ENCODE results near the gene ARHGAP31. TPM values are rescaled to one million over a fixed set of nuclear protein-coding genes. Genes with fewer than 3 reads are reported as not detected.
A peak's percentile ranks its signal among the peaks of the same experiment; 100 is the strongest.

ARHGAP31 gene
- total and polyA plus RNA-seq, 2 donors (not counting 1 experiment from before 2014, with no cell fraction given): 3.5 to 8.1 TPM

GRCh38 chr3:119338754-119339153 lies 44.6 kb downstream of the ARHGAP31 start:
- Histone ChIP-seq H3K36me3 (ENCODE audit: control insufficient read depth, insufficient read depth, low read length) (no peaks in the 10 kb centered on the region), H3K27me3 (ENCODE audit: control insufficient read depth, insufficient read depth, low read length) (no peaks in the 10 kb centered on the region), H3K9me3 (ENCODE audit: control insufficient read depth, insufficient read depth, low read depth, low read length) (no peaks in the 10 kb centered on the region), H4K20me1 (ENCODE audit: control insufficient read depth, extremely low read depth, insufficient read depth, low read length) (no peaks in the 10 kb centered on the region), H2AFZ (ENCODE audit: low read length) (no peak overlapping the region), H3K4me3 (replicated peaks in 1 of 4; ENCODE audit: control extremely low read depth in 1 of 4, insufficient read depth in 1 of 4, low read depth in 3 of 4, low read length in 4 of 4) (no peak overlapping the region), H3K27ac (ENCODE audit: insufficient read depth, low read length) (no peak overlapping the region), H3K79me2 (ENCODE audit: control insufficient read depth, insufficient read depth, low read length) (no peaks in the 10 kb centered on the region), H3K4me2 (ENCODE audit: extremely low read depth, insufficient read depth, low read length) (no peak overlapping the region), H3K9ac (ENCODE audit: insufficient read depth, low read length) (no peak overlapping the region), H3K4me1 (ENCODE audit: control insufficient read depth, extremely low read depth, insufficient read depth, low read length) (no peaks in the 10 kb centered on the region)
- TF ChIP-seq EZH2 (IDR thresholded peaks at IDR 0.05; ENCODE audit: low read length, missing control alignments): no peak
- no peak for TF ChIP-seq CTCF (conservative IDR thresholded peaks at IDR 0.05 in 1 of 2, IDR thresholded peaks at IDR 0.05 in 1 of 2; ENCODE audit: low read depth in 1 of 2, low read length in 2 of 2)
- peak in 1 of 2 donors; percentile 44 for DNase-seq (ENCODE audit: low read depth in 2 of 2)

GRCh38 chr3:119340014-119340413 lies 45.8 kb downstream of the ARHGAP31 start:
- H3K4me3 ChIP-seq (replicated peaks in 1 of 4; ENCODE audit: control extremely low read depth in 1 of 4, insufficient read depth in 1 of 4, low read depth in 3 of 4, low read length in 4 of 4): no peak overlapping the region
- TF ChIP-seq EZH2 (IDR thresholded peaks at IDR 0.05; ENCODE audit: low read length, missing control alignments) (no peak), CTCF (conservative IDR thresholded peaks at IDR 0.05 in 1 of 2, IDR thresholded peaks at IDR 0.05 in 1 of 2; ENCODE audit: low read depth in 1 of 2, low read length in 2 of 2) (no peak)
- H4K20me1 ChIP-seq (ENCODE audit: control insufficient read depth, extremely low read depth, insufficient read depth, low read length): no peaks in the 10 kb centered on the region
- H3K27ac ChIP-seq (ENCODE audit: insufficient read depth, low read length): no peak overlapping the region
- no peaks in the 10 kb centered on the region for H3K79me2 ChIP-seq (ENCODE audit: control insufficient read depth, insufficient read depth, low read length)
- H2AFZ ChIP-seq (ENCODE audit: low read length): no peak overlapping the region
- H3K36me3 ChIP-seq (ENCODE audit: control insufficient read depth, insufficient read depth, low read length): no peaks in the 10 kb centered on the region
- H3K27me3 ChIP-seq (ENCODE audit: control insufficient read depth, insufficient read depth, low read length): no peaks in the 10 kb centered on the region
- H3K9me3 ChIP-seq (ENCODE audit: control insufficient read depth, insufficient read depth, low read depth, low read length): no peaks in the 10 kb centered on the region
- no peaks in the 10 kb centered on the region for H3K4me1 ChIP-seq (ENCODE audit: control insufficient read depth, extremely low read depth, insufficient read depth, low read length)
- H3K4me2 ChIP-seq (ENCODE audit: extremely low read depth, insufficient read depth, low read length): no peak overlapping the region
- no peak for DNase-seq (ENCODE audit: low read depth in 2 of 2)
- H3K9ac ChIP-seq (ENCODE audit: insufficient read depth, low read length): no peak overlapping the region

- H3K9ac ChIP-seq (ENCODE audit: insufficient read depth, low read length): no peak overlapping the region
- TF ChIP-seq EZH2 (IDR thresholded peaks at IDR 0.05; ENCODE audit: low read length, missing control alignments) (no peak), CTCF (conservative IDR thresholded peaks at IDR 0.05 in 1 of 2, IDR thresholded peaks at IDR 0.05 in 1 of 2; ENCODE audit: low read depth in 1 of 2, low read length in 2 of 2) (no peak)
- H3K4me1 ChIP-seq (ENCODE audit: control insufficient read depth, extremely low read depth, insufficient read depth, low read length): no peaks in the 10 kb centered on the region
- H3K9me3 ChIP-seq (ENCODE audit: control insufficient read depth, insufficient read depth, low read depth, low read length): no peaks in the 10 kb centered on the region
- H3K4me2 ChIP-seq (ENCODE audit: extremely low read depth, insufficient read depth, low read length): no peak overlapping the region
- no peak overlapping the region for H2AFZ ChIP-seq (ENCODE audit: low read length)
- no peak for DNase-seq (ENCODE audit: low read depth in 2 of 2)
- H3K27me3 ChIP-seq (ENCODE audit: control insufficient read depth, insufficient read depth, low read length): no peaks in the 10 kb centered on the region
- no peaks in the 10 kb centered on the region for H3K36me3 ChIP-seq (ENCODE audit: control insufficient read depth, insufficient read depth, low read length)
- H3K79me2 ChIP-seq (ENCODE audit: control insufficient read depth, insufficient read depth, low read length): no peaks in the 10 kb centered on the region
- no peaks in the 10 kb centered on the region for H4K20me1 ChIP-seq (ENCODE audit: control insufficient read depth, extremely low read depth, insufficient read depth, low read length)
- no peak overlapping the region for H3K27ac ChIP-seq (ENCODE audit: insufficient read depth, low read length)
- no peak overlapping the region for H3K4me3 ChIP-seq (replicated peaks in 1 of 4; ENCODE audit: control extremely low read depth in 1 of 4, insufficient read depth in 1 of 4, low read depth in 3 of 4, low read length in 4 of 4)
Measured at GRCh38 chr3:119340446-119340845, 46.3 kb downstream of the ARHGAP31 start.
